ENCODE data around the gene TOB2.
"Not testable (repeated sequence)": the region's sequence is repeated elsewhere in the genome, so short reads cannot be mapped to it uniquely, and the experiment has no call there.

TOB2 gene

GRCh38 chr22:41408665-41409064, 37.9 kb downstream of the TOB2 start:
- no peak overlapping the region for H3K4me3 ChIP-seq (ENCODE audit: low read length)
- TF ChIP-seq, protein P1, sequence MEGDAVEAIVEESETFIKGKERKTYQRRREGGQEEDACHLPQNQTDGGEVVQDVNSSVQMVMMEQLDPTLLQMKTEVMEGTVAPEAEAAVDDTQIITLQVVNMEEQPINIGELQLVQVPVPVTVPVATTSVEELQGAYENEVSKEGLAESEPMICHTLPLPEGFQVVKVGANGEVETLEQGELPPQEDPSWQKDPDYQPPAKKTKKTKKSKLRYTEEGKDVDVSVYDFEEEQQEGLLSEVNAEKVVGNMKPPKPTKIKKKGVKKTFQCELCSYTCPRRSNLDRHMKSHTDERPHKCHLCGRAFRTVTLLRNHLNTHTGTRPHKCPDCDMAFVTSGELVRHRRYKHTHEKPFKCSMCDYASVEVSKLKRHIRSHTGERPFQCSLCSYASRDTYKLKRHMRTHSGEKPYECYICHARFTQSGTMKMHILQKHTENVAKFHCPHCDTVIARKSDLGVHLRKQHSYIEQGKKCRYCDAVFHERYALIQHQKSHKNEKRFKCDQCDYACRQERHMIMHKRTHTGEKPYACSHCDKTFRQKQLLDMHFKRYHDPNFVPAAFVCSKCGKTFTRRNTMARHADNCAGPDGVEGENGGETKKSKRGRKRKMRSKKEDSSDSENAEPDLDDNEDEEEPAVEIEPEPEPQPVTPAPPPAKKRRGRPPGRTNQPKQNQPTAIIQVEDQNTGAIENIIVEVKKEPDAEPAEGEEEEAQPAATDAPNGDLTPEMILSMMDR (IDR thresholded peaks at IDR 0.05; ENCODE audit: insufficient read depth, low read depth, low read length, missing control alignments): no peak
- no peak for DNase-seq (ENCODE audit: low read depth)

DNA sequence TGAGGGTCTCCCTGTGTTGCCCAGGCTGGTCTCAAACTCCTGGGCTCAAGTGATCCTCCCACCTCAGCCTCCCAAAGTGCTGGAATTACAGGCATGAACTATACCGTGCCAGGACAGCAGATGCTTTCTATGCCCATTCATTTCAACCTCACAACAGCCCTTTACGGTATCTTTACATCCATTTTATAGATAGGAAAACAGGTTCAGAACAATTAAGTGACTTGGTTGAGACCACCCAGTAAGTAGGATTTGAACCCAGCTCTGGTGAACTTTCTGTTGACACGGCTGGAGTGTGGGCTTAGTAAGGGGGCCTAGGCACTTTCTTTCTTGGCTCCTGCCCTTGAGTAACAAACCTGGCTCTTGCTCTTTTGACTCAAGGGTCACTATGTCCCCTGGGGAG, 39.2 kb downstream of the TOB2 start:
- no peak overlapping the region for H3K4me3 ChIP-seq (ENCODE audit: low read length)
- TF ChIP-seq, protein P1 (IDR thresholded peaks at IDR 0.05; ENCODE audit: insufficient read depth, low read depth, low read length, missing control alignments): no peak
- no peak for DNase-seq (ENCODE audit: low read depth)

- H3K4me3 ChIP-seq (ENCODE audit: low read length): no peak overlapping the region
- TF ChIP-seq, protein P1 (IDR thresholded peaks at IDR 0.05; ENCODE audit: insufficient read depth, low read depth, low read length, missing control alignments): no peak
- no peak for DNase-seq (ENCODE audit: low read depth)
Measured at GRCh38 chr22:41406410-41406809, 40.2 kb downstream of the TOB2 start.

DNA sequence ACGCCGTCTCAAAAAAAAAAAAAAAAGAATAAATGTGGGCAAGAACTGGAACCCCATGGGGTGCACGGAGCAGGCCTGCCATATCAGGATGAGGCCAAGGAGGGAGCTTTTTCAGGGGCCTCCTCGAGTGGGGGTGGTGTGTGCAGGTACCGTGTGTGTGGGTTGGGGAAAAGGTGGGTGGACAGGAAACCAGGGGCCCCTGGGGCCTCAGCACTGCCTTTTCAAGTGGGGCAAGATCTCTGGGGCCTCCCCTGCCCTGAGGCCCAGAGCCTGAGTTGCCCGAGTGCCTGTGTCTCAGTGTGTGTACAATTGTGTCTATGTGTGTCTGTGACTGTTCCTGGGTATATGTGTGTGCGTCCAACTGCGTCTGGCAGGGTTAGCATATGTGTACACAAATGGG, 41.0 kb downstream of the TOB2 start:
- DNase-seq (ENCODE audit: low read depth): no peak
- H3K4me3 ChIP-seq (ENCODE audit: low read length): no peak overlapping the region
- TF ChIP-seq, protein P1 (IDR thresholded peaks at IDR 0.05; ENCODE audit: insufficient read depth, low read depth, low read length, missing control alignments): no peak

- peak; percentile 84 for DNase-seq (ENCODE audit: low read depth)
- no peak overlapping the region for H3K4me3 ChIP-seq (ENCODE audit: low read length)
- TF ChIP-seq, protein P1 (IDR thresholded peaks at IDR 0.05; ENCODE audit: insufficient read depth, low read depth, low read length, missing control alignments): peak; percentile 95
Measured at GRCh38 chr22:41403532-41404318, 42.9 kb downstream of the TOB2 start.

DNA sequence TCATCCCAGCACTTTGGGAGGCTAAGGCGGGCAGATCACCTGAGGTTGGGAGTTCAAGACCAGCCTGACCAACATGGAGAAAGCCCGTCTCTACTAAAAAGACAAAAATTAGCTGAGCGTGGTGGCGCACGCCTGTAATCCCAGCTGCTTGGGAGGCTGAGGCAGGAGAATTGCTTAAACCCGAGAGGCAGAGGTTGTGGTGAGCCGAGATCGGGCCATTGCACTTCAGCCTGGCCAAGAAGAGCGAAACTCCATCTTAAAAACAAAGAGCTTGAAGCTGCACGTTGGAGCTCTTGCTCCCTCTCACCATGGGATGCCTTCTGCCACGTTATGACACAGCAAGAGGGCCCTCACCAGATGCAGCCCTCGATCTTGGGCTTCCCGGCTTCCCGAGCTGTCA, 43.8 kb downstream of the TOB2 start:
- DNase-seq (ENCODE audit: low read depth); H3K4me3 ChIP-seq (ENCODE audit: low read length): not testable (repeated sequence)

DNA sequence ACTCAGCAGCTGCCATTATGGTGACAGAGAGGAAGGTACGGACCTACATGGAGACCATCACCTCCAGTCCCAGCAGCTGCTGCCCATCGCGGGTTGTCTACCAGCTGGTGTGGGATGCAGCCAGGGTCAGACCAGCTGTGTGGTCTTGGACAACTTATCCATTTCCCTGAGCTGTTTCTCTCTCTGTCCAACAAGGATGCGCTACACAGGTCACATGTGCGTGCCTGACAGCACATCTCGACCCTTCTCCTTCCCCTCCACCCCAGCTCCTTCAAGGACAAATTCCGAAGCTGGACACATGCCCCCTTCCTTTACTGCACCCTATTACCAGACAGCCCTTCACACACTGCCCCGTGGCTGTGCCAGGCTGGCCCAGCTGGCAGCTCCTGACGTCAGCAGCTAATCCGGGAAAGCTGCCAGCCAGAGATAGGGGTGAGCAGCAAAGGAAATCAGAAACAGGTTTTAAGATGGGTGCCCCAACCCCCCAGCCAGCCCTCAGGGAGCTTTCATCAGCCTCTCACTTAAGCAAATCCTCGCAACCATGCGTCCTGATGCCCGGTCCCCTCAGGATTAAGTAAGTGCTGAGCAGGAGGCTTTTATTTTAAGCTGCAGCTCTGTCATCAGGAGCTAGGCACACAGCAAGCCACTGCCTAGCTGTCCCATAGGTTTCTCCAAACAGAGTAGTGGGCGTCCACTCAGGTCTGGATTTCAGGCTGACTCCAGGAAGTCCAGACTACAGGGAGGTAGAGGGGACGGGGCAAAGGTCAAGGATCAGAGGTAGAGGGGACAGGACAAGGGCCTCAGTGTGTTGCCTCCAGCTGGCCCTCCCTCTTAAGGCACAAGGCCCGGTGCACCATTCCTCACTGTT, 44.6 kb downstream of the TOB2 start:
- TF ChIP-seq, protein P1 (IDR thresholded peaks at IDR 0.05; ENCODE audit: insufficient read depth, low read depth, low read length, missing control alignments): no peak
- peak; percentile 87 for DNase-seq (ENCODE audit: low read depth)
- H3K4me3 ChIP-seq (ENCODE audit: low read length): no peak overlapping the region
